H1 (cell line): ENCODE measurements around the gene ITGB1BP1.

ENCODE experiments used
- EGR1 ChIP-seq: IDR thresholded peaks from 2 replicates; pipeline ENCODE4 v1.6.1; 2011; ENCODE audit warnings: low read depth, low read length, borderline replicate concordance
- TF ChIP-seq, protein P1 (sequence below), 3 experiments: IDR thresholded peaks; 1 replicate in 2 of 3; 2 replicates in 1 of 3; pipeline versions ENCODE4 v1.5.1 to v1.6.1; 2011; ENCODE audit warnings: low read length in 3 of 3, mild to moderate bottlenecking in 3 of 3, inconsistent platforms in 2 of 3, low read depth in 1 of 3, moderate library complexity in 1 of 3; ENCODE audit not compliant: insufficient read depth in 1 of 3; ENCODE audit errors: control extremely low read depth in 1 of 3

DNA sequence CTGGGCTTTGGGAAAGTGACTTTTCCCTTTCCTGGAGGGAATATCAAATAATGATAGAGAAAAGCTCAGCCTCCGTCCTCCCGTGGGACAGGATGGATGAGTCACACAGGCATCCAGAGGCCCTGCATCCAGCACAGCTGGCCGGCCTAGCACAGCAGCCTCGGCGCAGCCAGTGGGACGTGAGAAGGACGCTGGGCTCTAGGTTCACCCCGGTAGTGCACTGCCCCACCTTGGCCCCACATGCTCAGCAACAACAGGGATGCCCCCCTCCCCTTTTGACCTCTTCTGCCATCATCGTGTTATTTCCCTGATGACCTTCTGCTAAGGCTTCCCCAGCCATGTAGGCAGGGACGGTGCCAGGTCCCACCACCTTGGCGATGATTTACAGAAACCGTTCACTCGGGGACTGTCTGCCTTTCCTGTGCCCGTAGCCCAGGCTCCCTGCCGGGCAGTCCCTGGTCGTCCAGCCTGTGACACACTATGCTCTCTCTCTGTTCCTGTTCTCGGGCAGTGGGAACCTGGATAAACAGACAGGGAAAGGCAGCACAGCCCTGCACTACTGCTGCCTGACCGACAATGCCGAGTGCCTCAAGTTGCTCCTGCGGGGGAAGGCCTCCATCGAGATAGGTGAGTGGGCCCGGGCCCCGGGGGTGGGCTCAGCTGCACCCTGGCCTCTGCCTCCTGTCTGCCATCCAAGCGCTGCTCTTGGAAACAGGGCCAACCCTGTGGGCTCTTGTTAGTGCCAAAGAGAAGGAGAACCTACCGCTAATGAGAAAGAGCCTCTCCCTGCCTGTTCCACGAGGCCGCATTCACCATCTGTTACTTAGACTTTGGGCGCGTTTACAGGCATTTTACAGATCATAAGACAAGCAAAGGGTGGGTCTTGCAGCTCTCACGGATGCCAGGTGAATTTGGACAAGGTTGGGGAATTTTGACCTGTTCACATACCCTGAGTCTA is 44.6 kb downstream of the ITGB1BP1 start:
- TF ChIP-seq EGR1 = no peak
- TF ChIP-seq, protein P1, sequence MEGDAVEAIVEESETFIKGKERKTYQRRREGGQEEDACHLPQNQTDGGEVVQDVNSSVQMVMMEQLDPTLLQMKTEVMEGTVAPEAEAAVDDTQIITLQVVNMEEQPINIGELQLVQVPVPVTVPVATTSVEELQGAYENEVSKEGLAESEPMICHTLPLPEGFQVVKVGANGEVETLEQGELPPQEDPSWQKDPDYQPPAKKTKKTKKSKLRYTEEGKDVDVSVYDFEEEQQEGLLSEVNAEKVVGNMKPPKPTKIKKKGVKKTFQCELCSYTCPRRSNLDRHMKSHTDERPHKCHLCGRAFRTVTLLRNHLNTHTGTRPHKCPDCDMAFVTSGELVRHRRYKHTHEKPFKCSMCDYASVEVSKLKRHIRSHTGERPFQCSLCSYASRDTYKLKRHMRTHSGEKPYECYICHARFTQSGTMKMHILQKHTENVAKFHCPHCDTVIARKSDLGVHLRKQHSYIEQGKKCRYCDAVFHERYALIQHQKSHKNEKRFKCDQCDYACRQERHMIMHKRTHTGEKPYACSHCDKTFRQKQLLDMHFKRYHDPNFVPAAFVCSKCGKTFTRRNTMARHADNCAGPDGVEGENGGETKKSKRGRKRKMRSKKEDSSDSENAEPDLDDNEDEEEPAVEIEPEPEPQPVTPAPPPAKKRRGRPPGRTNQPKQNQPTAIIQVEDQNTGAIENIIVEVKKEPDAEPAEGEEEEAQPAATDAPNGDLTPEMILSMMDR (IDR thresholded peaks at IDR 0.05; ENCODE audit: control extremely low read depth in 1 of 3, insufficient read depth in 1 of 3, low read depth in 1 of 3, low read length in 3 of 3) = no peak
